HCT116 (cell line): ENCODE data around the gene MAGEA12. TPM values are rescaled to one million over a fixed set of nuclear protein-coding genes. Genes with fewer than 3 reads are reported as not detected.
"Not testable (repeated sequence)": the region's sequence is repeated elsewhere in the genome, so short reads cannot be mapped to it uniquely, and the experiment has no call there.

ENCODE experiments used
- ATAC-seq: fragments of 200-7000 bp; cut with Tn5 transposase; 2 replicates; pipeline ENCODE4 v1.9.1; 2020; ENCODE audit warnings: mild to moderate bottlenecking, moderate library complexity
- BruUV-seq: library from RNA; stranded (reverse); fragments of 400-500 nt; replicated peaks from 2 replicates; lab custom pipeline; 2021; lab: Mats Ljungman, UMichigan
- CTCF ChIA-PET: fragments of 300-600 bp; sonication (Branson Sonifier 250); formaldehyde crosslinking; loops from one replicate; lab custom pipeline; 2021; ENCODE audit warnings: antibody characterized with exemption; lab: Charles Lee
- POLR2A ChIA-PET: fragments of 300-600, 350-600 bp; sonication (Branson Sonifier 250); formaldehyde crosslinking; loops from one replicate; lab custom pipeline; 2021; ENCODE audit warnings: antibody characterized with exemption; lab: Charles Lee
- RAD21 ChIA-PET, 2 experiments: fragments of 300-600 bp; sonication (Branson Sonifier 250); formaldehyde crosslinking; loops; one replicate each; lab custom pipeline; 2023; ENCODE audit warnings: low total read pairs in 2 of 2; ENCODE audit not compliant: uncharacterized antibody in 2 of 2, unreplicated experiment in 2 of 2, low non-redundant PET in 1 of 2; lab: Charles Lee
- DNase-seq: peaks from one replicate; pipeline ENCODE4 v3.0.0-alpha.2; 2010; ENCODE audit warnings: low read depth, low spot score
- H2AFZ ChIP-seq: fragments of 200-600 bp; shearing (Covaris generic), sonication (generic); 2 replicates; pipeline ENCODE4 v1.6.1; 2017; ENCODE audit warnings: low read depth, mixed run types, mixed read lengths, antibody characterized with exemption, low read length; ENCODE audit not compliant: poor library complexity, severe bottlenecking
- H3K27ac ChIP-seq: 2 replicates; pipeline ENCODE4 v1.5.1; 2012; ENCODE audit warnings: low read depth, low read length
- H3K27me3 ChIP-seq: fragments of 200-600 bp; sonication (generic); 2 replicates; pipeline ENCODE4 v1.6.1; 2016; ENCODE audit warnings: mixed run types, low read length, mixed read lengths; ENCODE audit not compliant: insufficient read depth
- H3K36me3 ChIP-seq, 2 experiments: fragments of 200-500 bp in 1 of 2; fragments of 200-600 bp in 1 of 2; sonication (Bioruptor generic) in 1 of 2; sonication (generic) in 1 of 2; 2 replicates each; pipeline versions ENCODE4 v1.5.1 to v1.6.1; 2014 to 2016; ENCODE audit warnings: low read length in 2 of 2, inconsistent platforms in 1 of 2, mixed read lengths in 1 of 2, mixed run types in 1 of 2; ENCODE audit not compliant: insufficient read depth in 2 of 2, control insufficient read depth in 1 of 2
- H3K4me1 ChIP-seq, 2 experiments: fragments of 200-600 bp in 1 of 2; sonication (generic) in 1 of 2; 2 replicates each; pipeline versions ENCODE4 v1.5.1 to v1.6.1; 2012 to 2017; ENCODE audit warnings: low read length in 2 of 2, inconsistent platforms in 1 of 2, mild to moderate bottlenecking in 1 of 2, mixed read lengths in 1 of 2, mixed run types in 1 of 2, moderate library complexity in 1 of 2; ENCODE audit not compliant: insufficient read depth in 2 of 2, control insufficient read depth in 1 of 2
- H3K4me2 ChIP-seq: fragments of 200-600 bp; sonication (generic); 2 replicates; pipeline ENCODE4 v1.6.1; 2017; ENCODE audit warnings: mixed run types, low read length, mixed read lengths
- H3K4me3 ChIP-seq, 2 experiments: fragments of 200-600 bp in 1 of 2; sonication (generic) in 1 of 2; replicated peaks in 1 of 2; 2 replicates each; pipeline ENCODE4 v1.5.1; 2011 to 2016; ENCODE audit warnings: low read length in 2 of 2, control low read depth in 1 of 2, low read depth in 1 of 2, mild to moderate bottlenecking in 1 of 2, mixed read lengths in 1 of 2, mixed run types in 1 of 2
- H3K79me2 ChIP-seq: fragments of 200-600 bp; sonication (generic); 2 replicates; pipeline ENCODE4 v1.6.1; 2017; ENCODE audit warnings: mild to moderate bottlenecking, mixed run types, low read length, moderate library complexity, mixed read lengths; ENCODE audit not compliant: insufficient read depth
- H3K9ac ChIP-seq: fragments of 200-600 bp; sonication (generic); 2 replicates; pipeline ENCODE4 v1.6.1; 2016; ENCODE audit warnings: low read length, mixed read lengths
- H3K9me2 ChIP-seq: fragments of 200-600 bp; sonication (generic), shearing (Covaris generic); 2 replicates; pipeline ENCODE4 v1.6.1; 2017; ENCODE audit warnings: mixed run types, mild to moderate bottlenecking, moderate library complexity; ENCODE audit not compliant: insufficient read depth
- H3K9me3 ChIP-seq, 2 experiments: fragments of 200-500 bp in 1 of 2; fragments of 200-600 bp in 1 of 2; sonication (Bioruptor generic) in 1 of 2; sonication (generic) in 1 of 2; 2 replicates each; pipeline ENCODE4 v1.6.1; 2014 to 2017; ENCODE audit warnings: low read length in 2 of 2, mixed read lengths in 2 of 2, inconsistent platforms in 1 of 2, low read depth in 1 of 2, mild to moderate bottlenecking in 1 of 2, mixed run types in 1 of 2, moderate library complexity in 1 of 2; ENCODE audit not compliant: control insufficient read depth in 1 of 2, insufficient read depth in 1 of 2
- H4K20me1 ChIP-seq: fragments of 200-600 bp; sonication (generic), shearing (Covaris generic); 2 replicates; pipeline ENCODE4 v1.6.1; 2017; ENCODE audit warnings: mixed run types, mild to moderate bottlenecking, moderate library complexity; ENCODE audit not compliant: insufficient read depth
- intact Hi-C: fragments of 100-400 bp; cut with micrococcal nuclease; formaldehyde crosslinking; loops from 2 replicates; pipeline ENCODE4 v1.10.0; 2022
- total RNA-seq: library from RNA; stranded (reverse); gene quantifications from one replicate; pipeline ENCODE4 v1.2.1, GENCODE V29; 2021; ENCODE audit not compliant: unreplicated experiment

MAGEA12 gene
- total RNA-seq, 1 experiment from 2014 or later: not detected

DNA sequence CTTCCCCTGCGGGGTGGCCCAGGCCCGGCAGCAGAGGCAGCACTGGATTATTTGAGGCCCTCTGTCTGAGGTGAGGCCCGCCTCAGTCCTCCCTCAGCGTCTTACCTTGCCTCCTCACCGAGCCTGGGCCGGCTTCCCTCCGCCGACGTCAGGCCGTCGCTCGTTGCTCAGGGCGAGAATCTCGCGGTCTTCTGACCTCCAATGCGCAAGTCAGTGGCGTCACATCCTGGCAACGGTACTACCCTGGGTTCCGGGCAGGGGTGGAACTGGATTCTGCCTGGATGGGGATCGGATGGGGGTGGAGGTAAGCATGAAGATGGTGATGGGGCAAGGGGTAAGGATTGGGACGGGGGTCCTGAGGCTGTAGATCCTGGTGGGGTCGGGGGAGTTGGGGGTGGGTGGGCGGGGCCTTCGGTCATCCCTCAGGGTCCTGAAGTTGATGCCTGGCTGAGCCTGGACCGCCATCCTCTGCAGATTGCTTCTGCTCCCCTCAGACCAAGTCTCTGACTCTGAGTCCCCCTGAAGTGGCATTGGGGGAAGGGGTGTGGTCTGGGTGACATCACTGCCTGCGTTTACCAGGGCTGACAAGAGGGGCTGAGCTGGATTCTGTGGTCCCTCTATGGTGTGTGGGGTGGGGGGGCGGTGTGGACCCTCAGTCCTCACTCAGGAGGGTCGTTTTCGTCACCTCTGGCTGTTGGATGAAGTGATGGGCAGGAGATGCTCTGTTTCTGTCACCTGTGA is 36.2 kb downstream of the MAGEA12 start, which contains the start of gene MAGEA6:
MAGEA6 (minus strand) TSS at position 141 of the 741 bp plus-strand sequence. CDS start 2,039 bp downstream, outside the sequence.
- H3K36me3 ChIP-seq, H3K9me2 ChIP-seq, H3K9me3 ChIP-seq, H3K27ac ChIP-seq, RAD21 ChIA-PET, DNase-seq, H2AFZ ChIP-seq, H4K20me1 ChIP-seq, intact Hi-C loops, POLR2A ChIA-PET, H3K4me2 ChIP-seq, H3K79me2 ChIP-seq, BruUV-seq, H3K4me1 ChIP-seq, CTCF ChIA-PET, H3K9ac ChIP-seq, H3K27me3 ChIP-seq, H3K4me3 ChIP-seq: not testable (repeated sequence)
- ATAC-seq: peak; percentile 94

DNA sequence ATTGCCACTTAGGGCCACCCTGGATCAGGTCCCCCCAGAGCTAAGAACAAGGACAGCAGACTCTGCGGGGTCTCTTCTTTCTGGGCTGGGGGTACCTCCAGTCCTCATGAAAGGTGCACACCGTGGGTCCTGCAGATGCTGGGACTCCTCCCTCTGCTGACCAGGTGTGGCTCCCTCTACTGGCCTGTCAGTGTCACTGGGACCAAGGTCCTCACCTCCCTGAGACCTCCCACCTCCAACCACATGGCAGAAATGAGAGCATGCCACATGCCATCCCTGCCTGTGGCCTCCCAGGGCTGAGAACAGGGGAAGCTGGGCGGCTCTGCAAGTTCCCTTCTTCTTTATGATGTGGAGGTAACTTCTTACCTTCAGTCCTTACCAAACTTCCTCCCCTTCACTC is 53.5 kb downstream of the MAGEA12 start:
- DNase-seq, POLR2A ChIA-PET, CTCF ChIA-PET, H3K9ac ChIP-seq, H3K79me2 ChIP-seq, H3K9me2 ChIP-seq, H3K36me3 ChIP-seq, H3K27ac ChIP-seq, H3K4me1 ChIP-seq, H3K27me3 ChIP-seq, BruUV-seq, H4K20me1 ChIP-seq, H3K9me3 ChIP-seq, H2AFZ ChIP-seq, RAD21 ChIA-PET, intact Hi-C loops, H3K4me2 ChIP-seq, H3K4me3 ChIP-seq: not testable (repeated sequence)
- ATAC-seq: peak; percentile 99

Other genes with a start within 250 kb of the MAGEA12 start
- 4.2 TPM for gene GABRQ, start 95.9 kb upstream of the MAGEA12 start, total RNA-seq
- gene MAGEA3, start 35.0 kb upstream of the MAGEA12 start, total RNA-seq: 92.7 TPM
- not detected for gene CSAG2, start 24.5 kb upstream of the MAGEA12 start, total RNA-seq
- gene MAGEA2B, start 19.1 kb upstream of the MAGEA12 start, total RNA-seq: 21.8 TPM
- gene CSAG1, start within 50 bp of the MAGEA12 start, total RNA-seq: 1.2 TPM
- gene MAGEA2, start 20.1 kb downstream of the MAGEA12 start, total RNA-seq: 48.1 TPM
- gene CSAG3, start 25.5 kb downstream of the MAGEA12 start, total RNA-seq: 44.1 TPM
- gene MAGEA6, start 35.9 kb downstream of the MAGEA12 start, total RNA-seq: 0.57 TPM
- 20.9 TPM for gene CETN2, start 97.0 kb downstream of the MAGEA12 start, total RNA-seq
- 22.1 TPM for gene NSDHL, start 97.3 kb downstream of the MAGEA12 start, total RNA-seq
- 15.8 TPM for gene ZNF185, start 164.3 kb downstream of the MAGEA12 start, total RNA-seq